ENCODE measurements around the gene CEACAM1.
"Not testable (repeated sequence)": the region's sequence is repeated elsewhere in the genome, so short reads cannot be mapped to it uniquely, and the experiment has no call there.

CEACAM1 gene

GRCh38 chr19:42472402-42473147, 55.7 kb downstream of the CEACAM1 start:
- DNase-seq: no peak

- DNase-seq: no peak
Measured at GRCh38 chr19:42471554-42472249, 56.6 kb downstream of the CEACAM1 start.

DNA sequence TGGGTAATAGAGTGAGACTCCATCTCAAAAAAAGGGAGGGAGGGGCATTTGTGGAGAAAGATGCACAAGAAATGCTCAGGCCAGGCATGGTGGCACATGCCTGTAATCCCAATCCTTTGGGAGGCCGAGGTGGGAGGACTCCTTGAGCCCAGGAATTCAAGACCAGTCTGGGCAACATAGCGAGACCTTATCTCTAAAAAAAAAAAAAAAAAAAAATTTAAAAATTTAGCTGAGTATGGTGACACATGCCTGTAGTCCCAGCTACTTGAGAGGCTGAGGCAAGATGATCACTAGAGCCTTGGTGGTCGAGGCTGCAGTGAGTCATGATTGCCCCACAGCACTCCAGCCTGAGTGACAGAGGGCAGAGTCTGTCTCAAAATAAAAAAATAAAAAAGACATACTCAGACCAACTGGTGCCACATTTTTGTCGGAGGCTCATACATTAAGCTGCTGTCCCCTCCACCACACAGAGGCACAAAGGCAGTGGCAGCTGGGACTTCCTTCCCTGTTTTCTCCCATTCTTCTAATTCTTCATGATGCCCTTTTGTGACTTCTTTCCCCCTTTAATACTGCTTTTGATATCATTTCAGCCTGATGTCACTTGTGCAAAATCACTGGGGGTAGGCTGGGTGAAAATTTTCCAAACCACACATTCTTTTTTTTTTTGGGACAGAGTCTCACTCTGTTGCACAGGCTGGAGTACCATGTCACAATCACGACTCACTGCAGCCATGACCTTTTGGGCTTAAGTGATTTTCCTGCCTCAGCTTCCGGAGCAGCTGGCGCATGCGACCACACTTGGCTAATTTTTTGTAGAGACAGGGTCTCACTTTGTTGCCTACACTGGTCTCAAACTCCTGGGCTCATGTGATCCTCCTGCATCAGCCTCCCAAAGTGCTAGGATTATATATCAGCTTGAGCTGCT, 58.7 kb downstream of the CEACAM1 start:
- peak; percentile 25 for DNase-seq

GRCh38 chr19:42468273-42468796, 59.9 kb downstream of the CEACAM1 start:
- no peak for DNase-seq

DNA sequence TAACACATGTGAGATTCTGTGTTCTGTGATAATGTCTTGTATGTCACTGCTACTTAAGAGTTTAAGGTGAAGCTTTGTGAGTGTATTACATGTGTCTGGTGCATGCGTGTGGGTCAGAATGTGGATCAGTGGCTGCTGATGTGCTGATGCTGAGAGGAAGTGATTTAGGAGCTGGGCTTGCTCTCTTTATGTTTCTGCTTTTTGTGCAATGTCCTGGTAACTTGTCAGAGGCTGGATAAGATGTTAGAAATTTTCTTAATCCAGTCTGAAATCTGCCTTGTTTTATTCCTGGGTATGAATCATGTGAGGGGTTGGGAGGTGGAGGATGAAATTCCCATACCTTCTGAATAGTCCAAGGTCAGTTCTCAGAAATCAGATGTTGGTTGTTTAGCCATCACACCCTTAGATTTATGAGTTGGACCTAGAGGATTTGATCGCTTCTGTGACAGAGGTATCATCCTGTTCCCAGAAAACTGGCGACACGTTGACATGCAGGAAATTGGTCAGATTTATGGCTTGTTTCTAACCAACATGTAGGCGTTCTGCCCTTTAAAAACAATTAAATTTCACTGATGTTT, 61.0 kb downstream of the CEACAM1 start:
- DNase-seq: no peak

DNA sequence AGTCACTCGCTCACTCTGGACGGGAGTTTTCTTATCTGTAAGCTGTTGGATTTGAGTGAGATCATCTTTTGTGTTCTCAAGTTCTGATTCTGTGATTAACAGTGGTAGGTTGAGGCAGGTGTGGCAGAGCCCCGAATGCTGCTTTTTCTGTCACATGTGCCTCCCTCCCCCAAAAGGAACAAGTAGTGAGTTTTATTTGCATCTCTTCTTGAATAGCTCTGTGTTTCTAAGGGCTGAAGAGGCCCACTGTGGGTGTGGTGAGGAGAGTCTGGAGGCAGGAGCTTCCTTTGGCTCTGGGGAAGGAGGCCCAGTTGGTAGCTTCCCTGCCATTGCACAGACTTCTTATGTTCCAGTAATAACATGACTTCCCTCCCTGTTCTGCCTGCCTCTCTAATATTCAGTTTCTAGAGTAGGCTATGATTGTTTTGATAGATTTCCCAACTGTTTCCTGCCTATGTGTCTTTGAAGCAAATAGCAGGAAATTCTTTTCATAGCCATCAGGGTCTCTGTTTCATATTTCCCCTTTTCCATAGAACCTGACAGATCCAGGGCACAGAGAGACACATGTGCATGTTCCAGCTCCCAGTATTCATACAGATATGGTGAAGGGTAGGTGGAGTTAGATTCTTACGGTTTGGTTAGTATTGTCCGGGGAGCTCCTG, 61.6 kb downstream of the CEACAM1 start:
- DNase-seq: no peak

GRCh38 chr19:42465827-42466280, 62.4 kb downstream of the CEACAM1 start:
- no peak for DNase-seq

DNA sequence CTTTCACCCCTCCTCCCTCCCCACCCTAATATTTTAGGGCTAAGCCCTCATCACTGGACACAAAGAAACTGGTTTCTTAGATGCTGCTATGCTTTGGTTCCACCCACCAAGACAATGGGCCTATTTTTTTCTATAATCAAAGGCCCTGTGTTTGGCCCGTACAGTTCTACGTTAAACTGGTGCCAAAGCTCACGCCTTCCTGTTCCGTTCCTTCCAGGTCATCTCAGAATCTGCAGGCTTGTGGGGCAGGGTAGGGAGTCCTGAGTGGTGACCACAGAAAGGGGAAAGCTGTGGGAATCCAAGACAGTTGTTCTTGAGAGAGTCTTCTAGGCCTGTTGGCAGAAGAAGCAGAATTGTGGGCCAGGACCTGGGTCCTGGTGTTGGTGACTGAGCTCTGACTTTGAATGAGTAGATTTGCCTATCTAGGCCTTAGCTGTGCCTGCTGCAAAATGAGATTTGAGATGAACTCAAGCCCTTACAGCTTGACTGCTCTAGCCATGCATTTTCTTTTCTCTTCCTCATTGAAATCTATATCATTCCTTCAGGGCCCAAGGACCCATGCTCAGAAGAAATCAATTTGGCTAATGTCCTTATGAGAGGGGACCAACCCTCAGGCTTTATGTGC, 66.5 kb downstream of the CEACAM1 start:
- no peak for DNase-seq

- not testable (repeated sequence) for DNase-seq
Measured at GRCh38 chr19:42461231-42461630, 67.0 kb downstream of the CEACAM1 start.

GRCh38 chr19:42459926-42460325, 68.4 kb downstream of the CEACAM1 start:
- DNase-seq: no peak
